NCI-H2171 (cell line): ENCODE data around the gene HPN.

ENCODE experiments used
- DNase-seq: peaks from one replicate; lab custom pipeline; 2025; lab: John Stamatoyannopoulos, UW

The HPN gene

GRCh38 chr19:35105047-35105410 lies 63.5 kb downstream of the HPN start:
- no peak for DNase-seq

GRCh38 chr19:35105411-35106290 lies 64.1 kb downstream of the HPN start:
- DNase-seq, result no peak

- no peak for DNase-seq
Measured at GRCh38 chr19:35106291-35106583, 64.7 kb downstream of the HPN start.

GRCh38 chr19:35106898-35107541 lies 65.5 kb downstream of the HPN start:
- DNase-seq, result no peak

- no peak for DNase-seq
Measured at GRCh38 chr19:35107545-35107944, 66.0 kb downstream of the HPN start.

GRCh38 chr19:35108730-35109129 lies 67.2 kb downstream of the HPN start:
- DNase-seq, result no peak

- DNase-seq, result no peak
Measured at GRCh38 chr19:35109395-35110112, 68.0 kb downstream of the HPN start.

- no peak for DNase-seq
Measured at GRCh38 chr19:35110974-35111373, 69.5 kb downstream of the HPN start.

GRCh38 chr19:35112995-35113688 lies 71.6 kb downstream of the HPN start:
- DNase-seq, result no peak

- DNase-seq, result peak; percentile 40
Measured at GRCh38 chr19:35114353-35115176, 73.0 kb downstream of the HPN start.

- DNase-seq, result no peak
Measured at GRCh38 chr19:35115177-35115951, 73.8 kb downstream of the HPN start, which contains the start of gene FXYD3. Gene FXYD3, plus strand, starts transcription at chr19:35115823. Its CDS starts 3,554 bp downstream, at chr19:35119377.
